Measurements from ENCODE around the gene IFNA13. TPM values are rescaled to one million over a fixed set of nuclear protein-coding genes. Genes with fewer than 3 reads are reported as not detected.

Gene IFNA13
- total RNA-seq, 1 experiment from 2014 or later, result not detected

- Mint-ChIP-seq H3K27me3 (ENCODE audit: low read depth) (no peaks in the 10 kb centered on the region; the same call in 1 of the 2 replicates), H3K4me3 (no peak within 1 kb of the TSS), H3K36me3 (no peaks in the 10 kb centered on the region), H3K27ac (no peak within 1 kb of the TSS), H3K9me3 (no peaks in the 10 kb centered on the region; the same call in 1 of the 2 replicates), H3K4me1 (peaks cover 15% of the 10 kb centered on the region)
- ChIA-PET CTCF (no interaction called here), POLR2A (no interaction called here)
- no peak for DNase-seq (ENCODE audit: low spot score)
- no peak for ATAC-seq
- TF ChIP-seq, protein P1, sequence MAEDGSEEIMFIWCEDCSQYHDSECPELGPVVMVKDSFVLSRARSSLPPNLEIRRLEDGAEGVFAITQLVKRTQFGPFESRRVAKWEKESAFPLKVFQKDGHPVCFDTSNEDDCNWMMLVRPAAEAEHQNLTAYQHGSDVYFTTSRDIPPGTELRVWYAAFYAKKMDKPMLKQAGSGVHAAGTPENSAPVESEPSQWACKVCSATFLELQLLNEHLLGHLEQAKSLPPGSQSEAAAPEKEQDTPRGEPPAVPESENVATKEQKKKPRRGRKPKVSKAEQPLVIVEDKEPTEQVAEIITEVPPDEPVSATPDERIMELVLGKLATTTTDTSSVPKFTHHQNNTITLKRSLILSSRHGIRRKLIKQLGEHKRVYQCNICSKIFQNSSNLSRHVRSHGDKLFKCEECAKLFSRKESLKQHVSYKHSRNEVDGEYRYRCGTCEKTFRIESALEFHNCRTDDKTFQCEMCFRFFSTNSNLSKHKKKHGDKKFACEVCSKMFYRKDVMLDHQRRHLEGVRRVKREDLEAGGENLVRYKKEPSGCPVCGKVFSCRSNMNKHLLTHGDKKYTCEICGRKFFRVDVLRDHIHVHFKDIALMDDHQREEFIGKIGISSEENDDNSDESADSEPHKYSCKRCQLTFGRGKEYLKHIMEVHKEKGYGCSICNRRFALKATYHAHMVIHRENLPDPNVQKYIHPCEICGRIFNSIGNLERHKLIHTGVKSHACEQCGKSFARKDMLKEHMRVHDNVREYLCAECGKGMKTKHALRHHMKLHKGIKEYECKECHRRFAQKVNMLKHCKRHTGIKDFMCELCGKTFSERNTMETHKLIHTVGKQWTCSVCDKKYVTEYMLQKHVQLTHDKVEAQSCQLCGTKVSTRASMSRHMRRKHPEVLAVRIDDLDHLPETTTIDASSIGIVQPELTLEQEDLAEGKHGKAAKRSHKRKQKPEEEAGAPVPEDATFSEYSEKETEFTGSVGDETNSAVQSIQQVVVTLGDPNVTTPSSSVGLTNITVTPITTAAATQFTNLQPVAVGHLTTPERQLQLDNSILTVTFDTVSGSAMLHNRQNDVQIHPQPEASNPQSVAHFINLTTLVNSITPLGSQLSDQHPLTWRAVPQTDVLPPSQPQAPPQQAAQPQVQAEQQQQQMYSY (CRISPR knock-in tag; IDR thresholded peaks at IDR 0.05), result no peak
- no peak for TF ChIP-seq E2F5 (CRISPR knock-in tag; IDR thresholded peaks at IDR 0.05)
- no peak for TF ChIP-seq ESRRA (CRISPR knock-in tag; IDR thresholded peaks at IDR 0.05; ENCODE audit: borderline replicate concordance)
- TF ChIP-seq, protein P2, sequence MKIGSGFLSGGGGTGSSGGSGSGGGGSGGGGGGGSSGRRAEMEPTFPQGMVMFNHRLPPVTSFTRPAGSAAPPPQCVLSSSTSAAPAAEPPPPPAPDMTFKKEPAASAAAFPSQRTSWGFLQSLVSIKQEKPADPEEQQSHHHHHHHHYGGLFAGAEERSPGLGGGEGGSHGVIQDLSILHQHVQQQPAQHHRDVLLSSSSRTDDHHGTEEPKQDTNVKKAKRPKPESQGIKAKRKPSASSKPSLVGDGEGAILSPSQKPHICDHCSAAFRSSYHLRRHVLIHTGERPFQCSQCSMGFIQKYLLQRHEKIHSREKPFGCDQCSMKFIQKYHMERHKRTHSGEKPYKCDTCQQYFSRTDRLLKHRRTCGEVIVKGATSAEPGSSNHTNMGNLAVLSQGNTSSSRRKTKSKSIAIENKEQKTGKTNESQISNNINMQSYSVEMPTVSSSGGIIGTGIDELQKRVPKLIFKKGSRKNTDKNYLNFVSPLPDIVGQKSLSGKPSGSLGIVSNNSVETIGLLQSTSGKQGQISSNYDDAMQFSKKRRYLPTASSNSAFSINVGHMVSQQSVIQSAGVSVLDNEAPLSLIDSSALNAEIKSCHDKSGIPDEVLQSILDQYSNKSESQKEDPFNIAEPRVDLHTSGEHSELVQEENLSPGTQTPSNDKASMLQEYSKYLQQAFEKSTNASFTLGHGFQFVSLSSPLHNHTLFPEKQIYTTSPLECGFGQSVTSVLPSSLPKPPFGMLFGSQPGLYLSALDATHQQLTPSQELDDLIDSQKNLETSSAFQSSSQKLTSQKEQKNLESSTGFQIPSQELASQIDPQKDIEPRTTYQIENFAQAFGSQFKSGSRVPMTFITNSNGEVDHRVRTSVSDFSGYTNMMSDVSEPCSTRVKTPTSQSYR (CRISPR knock-in tag; IDR thresholded peaks at IDR 0.05), result no peak
- no peak for TF ChIP-seq ZNF263 (CRISPR knock-in tag; IDR thresholded peaks at IDR 0.05; ENCODE audit: low read depth)
- TF ChIP-seq NFYB (CRISPR knock-in tag; conservative IDR thresholded peaks at IDR 0.05; ENCODE audit: low read depth), result no peak
- TF ChIP-seq, protein P3, sequence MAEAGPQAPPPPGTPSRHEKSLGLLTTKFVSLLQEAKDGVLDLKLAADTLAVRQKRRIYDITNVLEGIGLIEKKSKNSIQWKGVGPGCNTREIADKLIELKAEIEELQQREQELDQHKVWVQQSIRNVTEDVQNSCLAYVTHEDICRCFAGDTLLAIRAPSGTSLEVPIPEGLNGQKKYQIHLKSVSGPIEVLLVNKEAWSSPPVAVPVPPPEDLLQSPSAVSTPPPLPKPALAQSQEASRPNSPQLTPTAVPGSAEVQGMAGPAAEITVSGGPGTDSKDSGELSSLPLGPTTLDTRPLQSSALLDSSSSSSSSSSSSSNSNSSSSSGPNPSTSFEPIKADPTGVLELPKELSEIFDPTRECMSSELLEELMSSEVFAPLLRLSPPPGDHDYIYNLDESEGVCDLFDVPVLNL (CRISPR knock-in tag; IDR thresholded peaks at IDR 0.05; ENCODE audit: borderline replicate concordance, low read depth), result no peak
- no peak for TF ChIP-seq FOXP1 (CRISPR knock-in tag; IDR thresholded peaks at IDR 0.05; ENCODE audit: borderline replicate concordance)
- no peak for TF ChIP-seq MYBL2 (CRISPR knock-in tag; IDR thresholded peaks at IDR 0.05)
- TF ChIP-seq KAT7 (CRISPR knock-in tag; IDR thresholded peaks at IDR 0.05; ENCODE audit: borderline replicate concordance), result no peak
- TF ChIP-seq IRF2 (CRISPR knock-in tag; IDR thresholded peaks at IDR 0.05; ENCODE audit: borderline replicate concordance, low read depth), result no peak
- no peak for TF ChIP-seq TEAD1 (CRISPR knock-in tag; IDR thresholded peaks at IDR 0.05)
- TF ChIP-seq USF2 (CRISPR knock-in tag; IDR thresholded peaks at IDR 0.05), result no peak
- TF ChIP-seq, protein P4, sequence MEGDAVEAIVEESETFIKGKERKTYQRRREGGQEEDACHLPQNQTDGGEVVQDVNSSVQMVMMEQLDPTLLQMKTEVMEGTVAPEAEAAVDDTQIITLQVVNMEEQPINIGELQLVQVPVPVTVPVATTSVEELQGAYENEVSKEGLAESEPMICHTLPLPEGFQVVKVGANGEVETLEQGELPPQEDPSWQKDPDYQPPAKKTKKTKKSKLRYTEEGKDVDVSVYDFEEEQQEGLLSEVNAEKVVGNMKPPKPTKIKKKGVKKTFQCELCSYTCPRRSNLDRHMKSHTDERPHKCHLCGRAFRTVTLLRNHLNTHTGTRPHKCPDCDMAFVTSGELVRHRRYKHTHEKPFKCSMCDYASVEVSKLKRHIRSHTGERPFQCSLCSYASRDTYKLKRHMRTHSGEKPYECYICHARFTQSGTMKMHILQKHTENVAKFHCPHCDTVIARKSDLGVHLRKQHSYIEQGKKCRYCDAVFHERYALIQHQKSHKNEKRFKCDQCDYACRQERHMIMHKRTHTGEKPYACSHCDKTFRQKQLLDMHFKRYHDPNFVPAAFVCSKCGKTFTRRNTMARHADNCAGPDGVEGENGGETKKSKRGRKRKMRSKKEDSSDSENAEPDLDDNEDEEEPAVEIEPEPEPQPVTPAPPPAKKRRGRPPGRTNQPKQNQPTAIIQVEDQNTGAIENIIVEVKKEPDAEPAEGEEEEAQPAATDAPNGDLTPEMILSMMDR (IDR thresholded peaks at IDR 0.05), result no peak
- no peak for TF ChIP-seq SMAD4 (CRISPR knock-in tag; IDR thresholded peaks at IDR 0.05)
- TF ChIP-seq ETV6 (CRISPR knock-in tag; IDR thresholded peaks at IDR 0.05), result no peak
- TF ChIP-seq GTF2I (CRISPR knock-in tag; conservative IDR thresholded peaks at IDR 0.05), result no peak
- no peak for TF ChIP-seq TEAD4 (CRISPR knock-in tag; IDR thresholded peaks at IDR 0.05)
These were observed 17.3 kb upstream of the IFNA13 start, which contains the start of gene IFNA2 for GRCh38 chr9:21385131-21385670. TSS of gene IFNA2 (minus strand) at chr9:21385398. CDS start at chr9:21385329, 69 bp downstream.
